Kasumi-1 (cell line): ENCODE measurements around the gene CYBA.
A peak's percentile ranks its signal among the peaks of the same experiment; 100 is the strongest.

Source experiments
- DNase-seq, 2 experiments: peaks; one replicate each; lab custom pipeline; 2025; lab: John Stamatoyannopoulos, UW

The CYBA gene

DNA sequence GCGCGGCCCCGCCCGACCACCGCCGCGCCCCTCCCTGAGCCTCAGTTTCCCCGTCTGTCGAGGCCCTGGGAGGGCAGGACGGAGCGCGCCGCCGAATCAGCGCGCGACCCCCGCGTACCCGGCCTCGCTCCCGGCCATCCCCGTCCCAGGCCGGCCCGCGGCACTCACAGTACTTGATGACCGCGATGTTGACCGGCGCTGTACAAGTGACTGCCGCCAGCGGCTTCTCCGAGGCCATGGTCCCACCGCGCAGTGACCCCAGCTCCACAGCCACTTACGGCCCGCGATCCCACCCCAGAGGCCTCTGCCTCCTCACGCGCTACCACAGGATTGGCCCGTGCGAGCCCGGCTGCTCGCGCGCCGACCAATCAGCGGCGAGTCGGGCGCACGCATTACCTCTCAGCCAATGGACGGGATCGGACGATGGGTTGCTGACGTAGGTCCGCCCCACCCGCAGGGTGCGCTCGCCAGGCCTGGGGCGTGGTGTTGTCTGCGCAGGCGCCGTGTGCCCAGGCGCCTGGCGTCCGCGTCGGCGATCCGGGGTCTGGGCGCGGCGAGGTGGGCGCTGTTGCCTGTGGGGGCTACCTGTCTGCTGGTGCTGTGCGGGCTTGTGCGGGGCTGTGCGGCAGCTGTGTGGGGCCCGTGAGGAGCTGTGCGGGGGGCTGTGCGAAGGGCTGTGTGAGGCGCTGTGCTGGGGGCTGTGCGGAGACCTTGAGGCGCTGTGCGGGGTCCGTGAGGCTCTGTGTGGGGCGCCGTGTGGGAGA lies 12.2 kb upstream of the CYBA start, which contains the start of gene MVD:
TSS of gene MVD (minus strand) at position 249 of the 764 bp plus-strand sequence. CDS start at position 238, 11 bp downstream.
- peak; percentile 95 to 97 for DNase-seq

DNA sequence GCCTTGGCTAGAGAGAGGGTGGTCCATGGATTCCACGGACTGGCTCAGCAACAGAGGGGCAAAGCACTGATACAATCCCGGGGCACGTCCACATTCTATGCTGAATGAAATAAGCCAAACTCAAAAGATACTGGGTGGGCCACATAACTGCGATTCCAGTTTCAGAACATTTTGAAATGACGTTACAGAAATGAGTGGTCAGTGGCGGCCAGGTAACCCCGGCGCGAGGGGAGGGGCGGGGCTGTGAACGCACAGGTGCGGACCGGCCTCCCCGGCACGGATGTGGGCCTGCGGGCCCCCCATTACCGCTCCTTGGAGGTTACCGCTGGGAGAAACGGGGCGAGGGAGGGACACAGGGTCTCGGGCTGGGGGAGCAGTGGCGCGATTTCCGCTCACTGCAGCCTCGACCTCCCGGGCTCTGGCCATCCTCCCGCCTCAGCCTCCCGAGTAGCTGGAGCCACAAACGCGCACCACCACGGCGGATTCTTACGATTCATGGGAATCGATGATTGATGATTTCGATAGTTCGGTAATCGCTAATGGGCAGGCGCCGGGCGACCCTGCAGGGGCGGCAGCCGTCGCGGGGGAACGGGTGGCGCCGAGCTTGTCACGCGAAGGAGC lies 11.5 kb upstream of the CYBA start:
- DNase-seq = no peak

DNA sequence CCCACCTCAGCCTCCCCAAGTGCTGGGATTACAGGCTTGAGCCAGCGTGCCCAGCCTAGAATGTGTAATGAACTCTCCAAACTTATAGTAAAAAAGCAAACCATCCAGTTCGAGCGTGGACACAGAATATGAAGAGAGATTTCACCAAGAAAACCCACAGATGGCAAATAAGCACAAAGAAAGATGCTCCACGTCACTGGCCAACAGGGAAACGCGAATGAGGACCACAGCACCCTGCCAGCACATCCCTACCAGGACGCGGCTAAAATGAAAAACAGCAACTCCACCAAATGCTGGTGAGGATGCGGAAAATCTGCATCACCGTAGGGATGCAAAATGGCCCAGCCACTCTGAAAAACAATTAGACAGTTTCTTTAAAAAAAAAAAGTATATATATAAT lies 10.6 kb upstream of the CYBA start:
- no peak for DNase-seq

DNA sequence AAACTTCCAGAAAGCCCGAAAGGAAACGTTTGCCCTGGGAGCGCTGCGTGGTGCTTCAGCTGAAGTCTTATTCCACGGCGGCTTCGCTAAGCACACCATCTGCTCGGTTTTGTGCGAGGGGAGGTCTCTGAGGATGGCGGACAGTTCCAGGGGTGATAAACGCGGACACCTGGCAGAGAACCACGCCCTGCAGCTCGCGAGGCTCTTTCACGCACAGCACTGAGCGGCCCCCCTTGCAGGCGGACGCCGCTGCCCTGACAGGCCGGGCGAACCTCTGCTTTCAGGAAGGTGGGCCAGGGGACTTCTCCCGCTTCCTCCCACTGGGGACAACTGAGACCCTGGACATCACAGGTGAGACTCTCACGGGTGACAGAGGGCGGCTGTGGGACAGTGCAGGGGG lies 8.3 kb upstream of the CYBA start:
- no peak for DNase-seq

DNA sequence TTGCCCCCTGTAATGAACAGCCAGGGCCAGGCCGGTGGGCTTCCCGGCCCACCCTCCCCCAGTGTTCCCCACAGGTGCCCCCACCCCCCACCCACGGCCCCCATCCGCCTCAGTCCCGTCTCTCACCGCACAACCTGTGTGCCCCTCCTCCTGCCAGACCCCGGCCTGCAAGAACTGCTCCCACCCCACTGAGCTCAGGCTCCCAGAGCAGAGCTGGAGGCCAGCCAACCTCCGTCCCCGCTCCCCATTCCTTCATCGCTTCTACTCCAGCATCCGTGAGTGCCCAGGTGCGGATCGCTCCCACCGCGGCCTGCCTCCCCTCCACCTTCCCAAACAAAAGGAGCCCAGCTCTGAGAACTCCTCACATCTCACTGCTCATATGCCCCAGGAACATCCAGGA lies 7.9 kb upstream of the CYBA start:
- no peak for DNase-seq

DNA sequence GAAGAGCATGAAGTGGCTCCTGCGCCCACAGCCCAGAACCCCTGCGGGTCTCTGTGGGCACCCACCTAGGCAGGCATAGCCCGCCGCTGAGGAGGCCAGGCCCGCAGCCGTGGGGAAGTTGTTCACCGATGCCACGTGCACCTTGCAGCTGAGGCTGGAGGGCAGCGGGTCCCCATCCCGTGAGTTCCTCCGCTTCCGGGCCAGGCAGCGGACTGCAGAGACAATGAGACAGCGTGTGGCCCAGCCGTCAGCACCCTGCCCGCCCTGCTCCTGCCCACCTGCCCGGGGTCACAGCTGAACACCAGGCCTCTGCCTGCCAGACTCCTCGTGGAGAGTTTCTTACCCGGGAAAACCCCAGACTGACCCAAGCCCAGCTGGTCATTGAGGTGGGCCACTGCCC lies 6.5 kb upstream of the CYBA start:
- no peak for DNase-seq

DNA sequence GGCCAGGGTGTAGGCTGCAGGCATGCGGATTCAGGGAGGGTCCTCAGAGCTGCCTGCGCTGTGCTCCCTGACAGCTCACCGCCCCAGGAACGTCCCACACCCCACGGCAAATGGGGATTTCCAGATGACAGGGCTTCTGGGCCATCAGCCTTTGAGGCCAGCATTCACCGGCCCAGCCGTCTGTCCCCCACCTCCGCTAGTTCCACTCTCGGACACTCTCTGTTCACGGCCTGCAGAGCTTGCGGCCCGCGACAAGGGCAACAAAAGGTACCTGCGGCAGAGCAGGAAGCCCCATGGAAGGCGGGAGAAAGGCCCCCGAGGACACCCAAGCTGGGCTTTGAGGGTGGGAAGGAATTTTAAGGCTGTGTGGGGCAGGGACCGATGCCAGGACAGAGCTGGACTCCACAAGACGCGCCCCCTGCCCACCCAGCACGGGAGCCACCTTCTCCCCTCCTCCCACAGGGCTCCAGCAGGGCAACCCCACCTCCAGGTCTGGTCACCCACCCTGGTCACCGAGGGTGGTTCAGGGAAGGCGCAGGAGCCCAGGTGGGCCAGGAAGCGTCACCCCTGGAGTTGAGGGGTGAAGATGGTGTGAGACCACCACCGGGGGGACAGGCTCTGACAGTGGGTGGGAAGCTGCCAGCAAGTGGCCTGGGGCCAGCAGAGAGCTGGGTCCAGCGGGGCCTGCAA lies 5.6 kb upstream of the CYBA start:
- no peak for DNase-seq

DNA sequence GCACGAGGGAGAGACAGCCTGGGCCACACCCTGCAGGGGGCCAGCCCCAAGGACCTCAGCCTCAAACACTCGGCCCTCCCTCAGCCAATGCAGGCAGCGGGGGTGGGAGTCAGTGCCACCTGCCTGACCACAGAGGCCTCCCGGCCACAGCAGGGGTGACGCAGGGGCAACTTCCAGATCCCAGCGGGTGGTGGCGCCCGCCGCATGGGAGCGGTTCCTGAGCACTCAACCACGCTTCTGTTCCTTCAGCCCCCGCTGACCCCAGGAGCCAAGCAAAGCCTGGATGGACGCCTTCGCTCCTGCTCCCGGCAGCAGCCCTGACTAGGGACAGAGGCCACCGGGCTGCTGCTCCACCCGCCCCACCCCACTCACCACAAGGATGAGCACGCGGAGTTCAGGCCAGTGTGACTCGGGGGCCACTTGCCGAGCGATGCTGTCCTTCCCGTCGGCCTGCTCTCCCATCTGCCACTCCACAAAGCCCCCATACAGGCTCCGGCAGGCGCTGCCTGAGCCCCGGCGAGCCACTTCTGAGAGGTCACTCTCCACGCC lies 5.0 kb upstream of the CYBA start:
- no peak for DNase-seq

DNA sequence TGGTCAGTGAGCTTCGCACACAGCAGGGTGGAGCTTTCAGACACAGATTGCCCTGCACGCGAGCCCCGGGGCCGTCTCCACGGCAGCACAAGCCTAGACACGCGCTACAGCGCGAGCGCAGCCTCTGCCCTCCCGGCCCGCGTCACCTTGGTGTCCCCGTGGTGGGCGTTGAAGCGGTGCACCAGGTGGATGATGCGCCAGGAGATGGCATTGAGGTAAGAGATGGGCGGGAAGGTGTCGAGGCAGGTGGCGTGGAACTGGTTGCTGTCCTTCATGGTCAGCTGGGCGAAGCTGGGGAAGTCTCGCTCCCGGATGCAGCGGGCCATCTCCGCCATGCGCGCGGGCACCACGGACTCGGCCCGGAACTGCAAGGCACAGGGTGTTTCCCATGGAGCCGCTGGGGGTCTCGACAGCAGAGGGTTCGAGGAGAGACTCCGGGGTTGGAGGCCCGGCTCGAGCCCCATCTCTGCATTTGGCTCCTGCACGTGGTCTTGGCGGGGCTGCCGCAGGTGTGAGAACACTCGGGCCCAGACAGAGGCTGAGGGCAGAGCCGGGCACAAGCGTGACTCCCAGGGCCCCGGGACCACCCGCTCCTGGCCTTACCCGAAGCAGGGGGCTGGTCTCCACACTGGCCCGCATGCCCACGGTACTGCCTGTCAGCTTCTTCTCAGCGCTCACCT lies 4.3 kb upstream of the CYBA start:
- DNase-seq = no peak

DNA sequence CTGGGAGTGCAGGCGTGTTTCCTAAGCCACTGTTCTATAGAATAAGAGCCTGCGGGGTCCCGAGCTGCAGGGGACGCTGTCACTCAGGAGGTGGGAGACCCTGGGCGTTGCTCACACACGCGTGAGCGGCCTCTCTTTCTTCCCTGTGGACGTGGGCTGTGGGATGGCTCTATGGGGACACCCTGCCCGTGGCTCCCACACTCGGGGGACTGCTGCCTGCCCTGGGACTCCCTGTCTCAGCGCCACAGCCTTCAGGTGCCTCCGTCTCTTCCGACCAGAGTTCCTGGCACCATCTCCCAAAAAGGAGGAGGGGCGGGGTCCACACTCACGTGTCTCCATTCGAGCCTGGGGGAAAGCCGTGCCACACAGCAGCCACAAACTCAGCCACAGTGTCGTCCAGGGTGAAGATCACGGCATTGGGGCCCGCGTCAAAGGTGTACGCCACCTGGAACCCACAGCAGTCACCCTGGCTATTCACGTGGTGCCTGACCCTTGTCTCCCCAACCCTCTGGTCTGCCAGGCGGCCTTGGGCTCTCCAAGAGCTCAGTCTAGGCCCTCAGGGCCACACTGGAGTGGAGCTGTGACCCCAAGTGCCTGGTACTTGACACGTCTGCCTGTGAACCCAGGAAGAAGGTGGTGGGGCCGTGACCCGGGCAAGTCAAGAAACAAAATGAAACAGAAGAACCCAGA lies 3.7 kb upstream of the CYBA start:
- no peak for DNase-seq

DNA sequence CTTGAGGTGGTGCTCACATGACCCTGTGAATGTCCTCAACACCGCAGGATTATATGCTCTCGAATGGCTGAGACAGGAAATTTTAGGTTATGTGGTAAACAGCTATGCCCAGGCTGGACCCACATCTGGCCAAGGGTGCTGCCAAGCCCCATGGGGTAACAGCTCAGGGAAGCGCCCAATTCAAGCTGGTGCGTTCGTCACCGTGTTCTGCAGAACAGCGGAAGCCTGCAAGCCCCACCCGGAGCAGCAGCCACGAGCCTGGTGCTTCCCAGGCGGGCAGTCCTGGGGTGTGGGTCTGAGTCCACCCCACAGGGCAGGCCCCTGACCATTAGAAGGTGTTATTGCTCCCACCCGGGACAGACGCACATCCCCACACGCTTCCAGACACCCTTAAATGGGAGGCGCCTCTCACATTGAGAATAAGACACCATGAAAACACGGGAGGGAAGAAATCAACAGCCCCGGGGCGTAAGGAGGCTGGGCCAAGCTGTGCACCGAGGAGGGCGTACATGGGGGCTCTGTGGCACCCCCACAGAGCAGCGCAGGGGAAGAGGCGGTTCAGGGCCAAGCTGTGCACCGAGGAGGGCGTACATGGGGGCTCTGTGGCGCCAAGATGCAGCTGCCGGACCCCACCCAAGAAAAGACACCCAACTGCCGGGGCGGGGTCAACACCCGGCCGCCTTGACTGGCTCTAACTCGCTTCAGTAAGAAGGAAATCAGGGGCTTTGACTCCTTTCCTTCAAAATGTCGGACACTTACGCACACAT lies 2.9 kb upstream of the CYBA start:
- no peak for DNase-seq

DNA sequence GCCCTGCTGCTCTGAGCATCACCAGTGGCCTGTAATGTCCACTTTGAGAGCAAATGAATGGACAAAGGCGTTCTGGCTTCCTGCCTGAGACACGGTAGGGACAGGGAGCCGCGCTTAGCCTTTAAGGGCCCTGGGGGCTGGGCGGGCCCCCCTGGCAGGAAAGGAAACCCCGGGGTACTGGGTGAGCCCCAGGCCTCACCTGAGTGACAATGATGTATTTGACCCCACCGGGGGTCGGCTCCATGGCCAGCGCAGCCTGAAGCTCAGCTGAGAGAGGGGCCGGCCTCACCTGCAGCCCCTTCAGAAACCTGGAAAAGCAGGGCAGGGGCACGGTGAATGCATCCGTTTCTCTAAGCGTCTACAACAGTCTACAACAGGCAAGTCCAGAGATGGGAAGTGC lies 2.2 kb upstream of the CYBA start:
- DNase-seq = no peak

DNA sequence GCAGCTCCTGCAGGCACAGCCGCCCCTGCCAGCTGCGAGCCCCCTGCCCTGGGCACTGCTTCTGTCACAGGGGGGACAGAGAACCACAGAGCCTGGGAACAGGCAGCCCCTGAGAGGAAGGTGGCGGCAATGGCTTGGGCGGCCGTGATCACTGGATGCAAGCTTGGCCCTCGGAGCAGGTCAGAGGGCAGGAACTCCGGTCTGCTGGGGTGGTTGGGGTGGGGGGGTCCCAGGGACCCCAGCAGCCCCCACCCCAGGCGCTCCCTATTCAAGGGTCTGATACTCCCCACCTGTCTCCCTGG lies 1.9 kb upstream of the CYBA start:
- no peak for DNase-seq

DNA sequence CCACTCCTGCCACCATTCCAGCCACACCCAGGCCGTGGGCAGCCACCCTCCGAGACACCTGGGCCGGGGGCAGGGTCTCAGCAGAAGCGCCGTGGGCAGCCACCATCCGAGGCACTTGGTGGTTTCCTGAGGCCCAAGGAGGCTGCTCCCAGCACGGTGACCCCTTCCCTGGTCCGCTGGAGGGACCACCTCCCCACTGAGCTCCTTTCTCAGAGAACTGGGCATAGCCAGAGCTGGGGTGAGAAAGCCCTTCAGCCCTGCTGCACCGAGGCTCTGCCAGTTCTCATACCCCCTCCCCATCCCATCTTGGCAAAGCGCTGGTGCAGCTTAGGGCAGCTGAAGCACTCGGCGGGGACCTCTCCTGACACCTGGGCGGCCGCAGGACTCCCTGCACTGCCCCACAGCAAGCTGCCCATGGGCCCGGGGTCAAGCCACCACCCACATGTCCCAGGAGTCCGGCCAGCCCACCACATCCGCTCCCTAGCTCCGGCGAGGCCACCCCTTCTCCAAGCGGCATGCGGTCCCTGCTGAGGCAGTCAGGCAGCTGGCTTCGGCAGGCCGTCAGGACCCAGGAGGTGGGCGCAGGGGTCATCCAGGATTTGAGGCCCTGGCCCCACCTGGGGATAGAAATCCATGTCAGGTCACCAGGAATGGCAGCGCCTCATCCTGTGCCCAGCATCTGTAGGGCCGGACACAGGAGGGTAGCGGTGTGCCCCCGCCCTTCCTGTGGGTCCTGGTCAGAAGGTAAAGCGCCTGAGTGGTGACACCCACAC lies 1.3 kb upstream of the CYBA start:
- DNase-seq = no peak

DNA sequence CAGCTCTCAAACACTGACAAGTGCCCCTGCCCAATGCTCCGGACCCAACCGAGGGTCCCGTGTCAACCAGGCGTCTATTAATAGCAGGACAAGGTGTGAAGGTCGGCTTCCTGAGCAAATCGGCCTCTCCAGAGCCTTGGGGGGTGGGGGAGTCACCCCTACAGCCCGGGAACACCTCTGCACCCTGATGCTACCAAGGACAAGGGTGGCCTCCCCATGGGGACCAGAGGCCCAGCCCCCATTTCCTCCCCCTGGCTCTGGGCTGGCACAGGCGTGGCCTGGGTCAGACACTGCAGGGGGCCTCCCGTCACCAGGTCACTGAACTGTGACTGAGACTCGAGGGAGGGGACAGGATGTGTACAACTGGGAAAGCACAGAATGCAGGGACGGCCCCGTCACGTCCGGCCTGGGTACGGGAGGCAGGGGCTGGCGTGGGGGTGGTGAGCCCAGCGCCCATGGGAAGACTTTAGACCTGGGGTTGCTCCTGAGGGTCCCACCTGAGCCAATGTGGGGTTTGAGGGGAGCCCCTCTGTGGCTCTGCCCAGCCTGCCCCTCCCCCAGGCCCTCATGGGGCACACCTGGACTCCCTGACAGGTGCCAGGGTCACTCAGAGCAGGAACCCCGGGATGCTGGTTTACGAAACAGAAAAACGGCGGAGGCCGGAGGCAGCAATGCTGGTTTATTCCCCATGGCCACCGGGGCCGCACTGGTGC lies 579 bp upstream of the CYBA start:
- peak in 1 of 2 experiments; percentile 27 for DNase-seq

DNA sequence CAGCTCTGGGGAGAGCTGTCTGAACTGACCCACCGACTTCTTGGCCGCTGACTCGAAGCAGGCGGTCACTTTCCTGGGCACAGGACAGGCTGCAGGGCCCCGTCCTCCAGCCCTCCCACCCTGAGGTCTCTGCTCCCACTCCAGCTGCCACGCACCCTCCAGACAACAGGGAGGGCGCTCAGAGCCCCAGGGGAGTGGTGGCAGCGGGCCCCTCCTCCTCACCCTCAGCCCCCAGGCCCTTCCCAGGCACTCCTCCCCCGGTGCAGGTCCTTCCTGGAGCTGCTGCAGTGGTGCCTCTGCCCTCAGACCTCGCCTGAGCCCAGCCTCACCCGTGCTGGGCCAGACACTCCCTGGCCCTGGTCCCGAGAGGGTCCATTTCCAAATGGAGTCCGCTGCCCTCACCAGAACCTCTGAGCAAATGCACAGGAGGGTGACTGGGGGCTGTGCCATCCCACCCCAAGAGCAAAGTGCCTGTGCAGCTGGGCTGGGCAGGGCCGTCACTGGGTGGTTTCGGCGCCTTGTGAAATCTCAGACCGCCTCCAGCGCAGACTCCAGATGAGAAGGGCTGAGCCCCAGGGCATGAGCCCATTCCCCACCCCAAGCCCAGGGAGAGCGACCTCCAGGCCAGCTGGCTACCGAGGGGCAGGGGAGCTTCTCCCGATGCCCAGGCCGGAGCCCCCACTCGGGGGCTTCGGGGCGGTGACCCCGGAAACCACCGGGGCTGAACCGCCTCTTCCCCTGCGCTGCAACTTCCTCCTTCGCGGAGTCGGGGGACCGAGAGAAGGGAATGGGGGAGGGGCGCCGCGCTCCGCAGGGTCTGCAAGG lies 717 bp downstream of the CYBA start:
- DNase-seq = peak; percentile 54 to 56

DNA sequence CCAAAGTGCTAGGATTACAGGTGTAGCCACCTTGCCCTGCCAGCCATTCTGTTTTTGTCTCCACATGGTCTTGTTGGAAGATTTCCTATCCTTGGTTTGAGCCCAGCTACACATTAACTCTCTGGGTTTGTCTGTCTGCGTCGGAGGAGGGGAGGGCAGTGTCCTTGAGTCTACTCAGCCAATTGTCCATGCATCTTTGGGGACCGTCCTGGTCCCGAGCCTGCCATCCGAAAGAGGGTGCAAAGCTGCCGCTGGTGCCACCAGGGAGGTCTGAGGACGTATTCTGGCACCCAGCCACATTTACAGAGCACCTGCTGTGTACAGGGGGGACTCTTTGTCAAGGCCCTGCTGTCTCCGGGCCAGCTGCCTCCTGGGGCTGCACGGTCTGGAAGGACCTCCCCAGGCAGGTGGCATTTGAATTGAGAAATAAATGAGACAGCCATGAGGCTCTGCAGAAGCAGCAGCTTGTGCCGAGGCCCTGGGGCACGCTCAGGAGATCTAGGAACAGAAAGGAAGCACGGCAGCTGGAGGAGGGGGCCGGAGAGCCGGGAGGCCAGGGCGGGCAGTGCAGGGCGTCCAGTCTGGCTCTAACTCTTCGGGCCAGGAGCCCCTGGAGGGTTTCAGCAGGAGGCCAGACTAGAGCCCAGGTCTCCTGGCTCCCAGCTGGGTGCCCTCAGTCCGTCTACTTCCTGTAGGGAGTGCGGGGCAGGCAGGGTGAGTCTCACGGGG lies 1.5 kb downstream of the CYBA start:
- no peak for DNase-seq
